Uterus (tissue), 4 donors: Measurements from ENCODE around the gene KLC1. TPM values are rescaled to one million over a fixed set of nuclear protein-coding genes. Genes with fewer than 3 reads are reported as not detected.

ENCODE experiments used
- DNase-seq, 2 donors: peaks; one replicate each; pipeline ENCODE4 v3.0.0-alpha.2; 2019 to 2020
- H3K27ac ChIP-seq, 2 donors: fragments of 200-600 bp; sonication (generic); 1 replicate in 1 of 2; 2 replicates in 1 of 2; pipeline ENCODE4 v1.5.1; 2016 to 2018
- H3K27me3 ChIP-seq, 2 donors: fragments of 200-600 bp; sonication (generic); one replicate each; pipeline ENCODE4 v1.5.1; 2018 to 2019; ENCODE audit warnings: control low read depth in 1 of 2
- H3K36me3 ChIP-seq, 2 donors: fragments of 200-600 bp; sonication (generic); one replicate each; pipeline ENCODE4 v1.5.1; 2019; ENCODE audit warnings: control low read depth in 1 of 2
- H3K4me1 ChIP-seq, 2 donors: fragments of 200-600 bp; sonication (generic); one replicate each; pipeline ENCODE4 v1.5.1; 2018 to 2019; ENCODE audit warnings: control low read depth in 1 of 2
- H3K4me3 ChIP-seq, 2 donors: fragments of 200-600 bp; sonication (generic); 1 replicate in 1 of 2; 2 replicates in 1 of 2; pipeline ENCODE4 v1.5.1; 2018 to 2019; ENCODE audit warnings: mild to moderate bottlenecking in 1 of 2
- H3K9me3 ChIP-seq, 2 donors: fragments of 200-600 bp; sonication (generic); one replicate each; pipeline ENCODE4 v1.5.1; 2019; ENCODE audit warnings: control low read depth in 1 of 2
- CTCF ChIP-seq, 4 experiments: fragments of 200-600 bp in 2 of 4; fragments of 450-650 bp in 2 of 4; sonication (generic) in 2 of 4; IDR thresholded peaks; one replicate each; pipeline ENCODE4 v1.5.1; 2016 to 2019; ENCODE audit warnings: antibody characterized with exemption in 4 of 4, mild to moderate bottlenecking in 2 of 4, moderate library complexity in 1 of 4
- POLR2A ChIP-seq, 2 donors: fragments of 450-650 bp; IDR thresholded peaks; one replicate each; pipeline ENCODE4 v1.6.1; 2016; ENCODE audit warnings: antibody characterized with exemption in 2 of 2, mild to moderate bottlenecking in 1 of 2, moderate library complexity in 1 of 2
- intact Hi-C: fragments of 100-400 bp; cut with DNase I; formaldehyde crosslinking; loops from one replicate; pipeline ENCODE4 v1.15.1; 2023; ENCODE audit warnings: low total_unique reads
- total RNA-seq, 4 donors: library from RNA; depleted of rRNA in 3 of 4; stranded (reverse); fragments of >200 nt in 3 of 4; gene quantifications; one replicate each; pipeline versions ENCODE4 v1.1.0 to v1.2.4, GENCODE V29; 2014 to 2023
- donor health status: DM: yes; HTN: yes; CAD: no.

The KLC1 gene
- total RNA-seq, 4 donors from 2014 or later = 130 to 459 (median 285) TPM

GRCh38 chr14:103736546-103737431, 107.8 kb downstream of the KLC1 start:
- Histone ChIP-seq H3K4me1 (peaks cover 4 to 12% of the 10 kb centered on the region in 2 donors), H3K27ac (peak overlapping the region; percentile 74 to 87), H3K4me3 (no peak overlapping the region), H3K9me3 (no peaks in the 10 kb centered on the region), H3K36me3 (no peaks in the 10 kb centered on the region), H3K27me3 (no peaks in the 10 kb centered on the region)
- peak; percentile 54 to 63 for DNase-seq
- TF ChIP-seq CTCF (IDR thresholded peaks at IDR 0.05) (no peak), POLR2A (IDR thresholded peaks at IDR 0.05) (no peak)
- intact Hi-C loops = no loop called here

- no peak for DNase-seq
- Histone ChIP-seq H3K9me3 (no peaks in the 10 kb centered on the region), H3K27ac (peak overlapping the region; percentile 74 to 87), H3K36me3 (no peaks in the 10 kb centered on the region), H3K4me1 (peaks cover 4 to 12% of the 10 kb centered on the region in 2 donors), H3K27me3 (no peaks in the 10 kb centered on the region), H3K4me3 (no peak overlapping the region)
- TF ChIP-seq CTCF (IDR thresholded peaks at IDR 0.05) (no peak), POLR2A (IDR thresholded peaks at IDR 0.05) (no peak)
- intact Hi-C loops = no loop called here
Observed at GRCh38 chr14:103737432-103738045, 108.5 kb downstream of the KLC1 start.

DNA sequence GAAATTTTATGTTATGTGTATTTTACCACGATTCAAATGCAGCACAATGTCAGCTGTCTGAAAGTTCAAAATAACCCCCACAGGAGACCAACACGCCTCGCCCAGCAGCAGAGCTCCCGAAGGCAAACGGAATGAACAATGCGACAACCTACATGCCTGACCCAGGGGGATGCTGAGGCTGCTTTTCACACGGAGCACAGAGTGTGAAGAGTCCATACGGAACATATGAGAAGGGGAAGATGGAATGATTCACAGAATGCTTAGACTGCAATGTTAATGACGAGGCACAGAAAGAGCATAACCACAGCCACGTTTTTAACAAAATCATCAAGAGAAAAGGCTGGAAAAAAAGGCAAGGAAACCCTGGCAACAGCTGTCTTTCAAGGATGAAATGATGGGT, 109.2 kb downstream of the KLC1 start:
- Histone ChIP-seq H3K9me3 (no peaks in the 10 kb centered on the region), H3K36me3 (no peaks in the 10 kb centered on the region), H3K27me3 (no peaks in the 10 kb centered on the region), H3K4me3 (no peak overlapping the region), H3K4me1 (peaks cover 4 to 12% of the 10 kb centered on the region in 2 donors), H3K27ac (peak overlapping the region in 1 of 2 donors; percentile 87)
- intact Hi-C loops = no loop called here
- DNase-seq = no peak
- TF ChIP-seq CTCF (IDR thresholded peaks at IDR 0.05) (no peak), POLR2A (IDR thresholded peaks at IDR 0.05) (no peak)

GRCh38 chr14:103738701-103739451, 109.9 kb downstream of the KLC1 start:
- peaks cover 4 to 12% of the 10 kb centered on the region in 2 donors for H3K4me1 ChIP-seq
- no peaks in the 10 kb centered on the region for H3K36me3 ChIP-seq
- intact Hi-C loops = no loop called here
- no peak overlapping the region for H3K4me3 ChIP-seq
- H3K27me3 ChIP-seq = no peaks in the 10 kb centered on the region
- no peaks in the 10 kb centered on the region for H3K9me3 ChIP-seq
- TF ChIP-seq CTCF (IDR thresholded peaks at IDR 0.05) = no peak
- H3K27ac ChIP-seq = no peak overlapping the region
- DNase-seq = no peak
